Measurements from ENCODE around the gene ULK4.
A peak's percentile ranks its signal among the peaks of the same experiment; 100 is the strongest.
"Not testable (repeated sequence)": the region's sequence is repeated elsewhere in the genome, so short reads cannot be mapped to it uniquely, and the experiment has no call there.

Gene ULK4

GRCh38 chr3:41860489-41860888 lies 101.4 kb downstream of the ULK4 start:
- DNase-seq, result not testable (repeated sequence)

- no peak for DNase-seq
These were observed 106.9 kb downstream of the ULK4 start for GRCh38 chr3:41854956-41855355.

DNA sequence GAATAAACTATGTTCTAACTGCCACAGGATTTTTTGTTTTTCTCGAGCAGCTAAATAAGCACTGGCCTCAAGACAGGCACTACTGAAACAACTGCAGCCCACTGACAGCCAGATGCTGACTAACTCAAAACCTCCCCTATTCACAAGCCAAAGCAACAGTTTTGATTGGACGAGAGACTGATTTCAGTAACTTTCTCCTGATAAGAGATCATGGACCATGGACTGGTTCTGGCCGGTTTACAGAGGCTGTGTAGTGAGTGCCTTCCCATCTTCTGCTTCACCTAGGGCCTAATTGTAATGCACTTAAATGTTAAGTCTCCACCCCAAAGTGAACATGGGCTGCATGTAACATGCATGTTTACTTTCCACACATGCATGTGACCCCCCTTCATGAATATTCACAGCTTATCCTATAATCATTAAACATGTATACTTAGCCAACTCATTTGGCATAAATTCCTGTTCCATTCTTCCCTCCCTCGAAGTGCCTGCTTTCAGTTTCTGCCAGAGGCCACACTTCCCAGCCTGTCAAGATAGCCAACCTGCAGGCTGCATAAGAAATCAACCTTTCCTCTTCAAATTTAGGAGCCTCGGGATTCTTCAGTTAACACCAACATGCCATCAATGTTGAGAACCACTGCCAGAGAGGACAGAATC lies 108.2 kb downstream of the ULK4 start:
- no peak for DNase-seq

GRCh38 chr3:41848753-41849574 lies 112.9 kb downstream of the ULK4 start:
- peak in 1 of 2 donors; percentile 12 for DNase-seq

GRCh38 chr3:41847679-41848078 lies 114.2 kb downstream of the ULK4 start:
- no peak for DNase-seq

DNA sequence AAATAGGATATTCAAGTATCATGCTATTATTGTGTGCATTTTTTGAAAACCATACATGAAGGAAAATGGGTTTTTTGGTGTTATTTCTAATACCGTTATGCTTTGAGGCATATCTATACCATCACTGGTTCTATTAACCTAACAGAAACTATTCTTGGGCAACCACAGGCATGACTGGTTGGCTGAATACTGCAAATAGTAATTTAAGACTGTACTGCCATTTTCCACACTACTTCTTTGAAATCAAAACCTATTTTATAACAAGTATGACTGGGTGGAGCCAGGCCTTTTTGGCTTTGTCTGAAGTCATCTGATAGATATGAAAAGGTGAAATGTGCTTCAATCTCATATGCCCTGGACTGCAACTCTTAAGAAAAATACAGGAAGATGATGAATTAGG lies 115.1 kb downstream of the ULK4 start:
- DNase-seq, result no peak

DNA sequence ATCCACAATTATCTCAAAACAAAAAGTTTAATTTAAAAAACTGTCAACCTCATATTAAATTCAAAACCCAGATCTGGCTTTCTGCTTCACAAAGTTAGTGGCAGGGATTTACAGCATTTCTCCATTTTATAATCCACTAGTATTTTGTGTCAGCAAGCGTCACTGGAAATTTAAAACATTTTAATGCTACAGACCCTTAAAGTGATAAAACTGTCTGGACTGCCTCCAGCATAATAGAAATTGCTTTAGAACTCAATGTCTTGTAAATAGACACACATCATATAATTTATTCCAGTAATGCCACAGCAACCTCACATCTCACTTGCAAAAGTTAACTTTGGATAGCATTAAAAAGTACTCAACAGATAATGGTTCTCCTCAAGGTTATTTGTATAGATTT lies 116.1 kb downstream of the ULK4 start:
- no peak for DNase-seq

DNA sequence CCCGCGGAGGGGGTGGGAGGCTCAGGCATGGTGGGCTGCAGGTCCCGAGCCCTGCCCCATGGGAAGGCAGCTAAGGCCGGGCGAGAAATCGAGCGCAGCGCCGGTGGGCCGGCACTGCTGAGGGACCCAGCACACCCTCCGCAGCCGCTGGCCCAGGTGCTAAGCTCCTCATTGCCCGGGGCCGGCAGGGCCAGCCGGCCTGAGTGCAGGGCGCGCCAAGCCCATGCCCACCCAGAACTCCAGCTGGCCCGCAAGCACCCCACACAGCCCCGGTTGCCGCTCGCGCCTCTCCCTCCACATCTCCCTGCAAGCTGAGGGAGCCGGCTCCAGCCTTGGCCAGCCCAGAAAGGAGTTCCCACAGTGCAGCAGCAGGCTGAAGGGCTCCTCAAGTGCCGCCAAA lies 117.6 kb downstream of the ULK4 start:
- not testable (repeated sequence) for DNase-seq

GRCh38 chr3:41840936-41841668 lies 120.8 kb downstream of the ULK4 start:
- DNase-seq, result not testable (repeated sequence)

- DNase-seq, result peak in 1 of 2 donors; percentile 16
These were observed 125.4 kb downstream of the ULK4 start for GRCh38 chr3:41836360-41837134.

- no peak for DNase-seq
These were observed 128.3 kb downstream of the ULK4 start for GRCh38 chr3:41833628-41834027.

- DNase-seq, result no peak
These were observed 142.7 kb downstream of the ULK4 start for GRCh38 chr3:41819236-41819635.

- DNase-seq, result no peak
These were observed 153.3 kb downstream of the ULK4 start for GRCh38 chr3:41808618-41809017.

DNA sequence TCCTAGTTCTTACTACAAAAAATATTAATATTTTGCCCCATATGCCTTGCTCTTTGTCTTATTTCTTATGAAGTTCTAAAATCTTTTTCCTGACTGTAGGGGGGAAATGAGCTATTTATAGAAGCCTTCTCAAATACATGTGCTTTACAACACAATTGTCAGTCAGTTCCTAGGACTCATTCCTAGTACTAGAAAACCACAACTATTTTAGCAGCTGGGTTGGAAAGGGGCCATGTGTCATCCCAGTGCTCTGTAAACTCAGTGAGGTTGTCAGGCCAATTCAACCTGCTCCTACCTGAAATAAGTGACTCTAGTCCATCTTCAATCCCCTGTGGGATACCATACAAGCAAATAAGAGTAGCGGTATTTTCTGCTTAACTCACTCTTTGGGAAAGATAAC lies 153.8 kb downstream of the ULK4 start:
- no peak for DNase-seq

GRCh38 chr3:41794748-41795589 lies 166.9 kb downstream of the ULK4 start:
- no peak for DNase-seq

DNA sequence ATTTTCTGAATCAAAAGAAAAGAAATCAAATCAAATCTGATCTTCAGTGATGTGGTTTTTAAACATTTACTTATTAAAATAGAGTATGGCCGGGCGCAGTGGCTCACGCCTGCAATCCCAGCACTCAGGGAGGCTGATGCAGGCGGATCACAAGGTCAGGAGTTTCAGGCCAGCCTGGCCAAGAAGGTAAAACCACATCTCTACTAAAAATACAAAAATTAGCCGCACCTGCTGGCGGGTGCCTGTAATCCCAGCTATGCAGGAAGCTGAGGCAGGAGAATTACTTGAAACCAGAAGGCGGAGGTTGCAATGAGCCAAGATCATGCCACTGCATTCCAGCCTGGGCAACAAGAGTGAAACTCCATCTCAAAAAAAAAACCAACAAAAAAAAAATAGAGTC lies 169.1 kb downstream of the ULK4 start:
- DNase-seq, result no peak

GRCh38 chr3:41769106-41769505 lies 192.8 kb downstream of the ULK4 start:
- no peak for DNase-seq

GRCh38 chr3:41768363-41768762 lies 193.5 kb downstream of the ULK4 start:
- DNase-seq, result no peak

- not testable (repeated sequence) for DNase-seq
These were observed 199.0 kb downstream of the ULK4 start for GRCh38 chr3:41762867-41763266.

GRCh38 chr3:41753651-41754050 lies 208.3 kb downstream of the ULK4 start:
- DNase-seq, result no peak

DNA sequence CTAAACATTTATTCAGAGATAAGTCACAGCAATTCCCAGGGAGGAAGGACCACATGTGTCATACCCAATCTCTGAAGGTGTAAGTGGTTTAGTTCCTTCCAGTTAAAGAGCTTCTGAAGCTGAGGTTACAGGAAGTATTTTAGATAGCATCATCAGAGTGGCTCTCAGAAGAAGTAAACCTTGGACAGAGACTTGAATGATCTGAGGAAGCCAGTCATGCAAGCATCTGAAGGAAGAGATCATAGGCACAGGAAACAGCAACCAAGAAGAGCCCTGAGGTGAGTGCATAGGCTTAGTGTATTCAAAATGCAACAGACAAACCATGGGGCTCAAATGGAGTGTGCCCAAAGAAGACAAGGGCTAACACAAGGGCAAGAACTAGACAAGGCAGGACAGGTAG lies 210.3 kb downstream of the ULK4 start:
- no peak for DNase-seq

GRCh38 chr3:41749988-41750387 lies 211.9 kb downstream of the ULK4 start:
- no peak for DNase-seq

Data from stimulated activated CD4-positive, alpha-beta T cell treated with anti-CD3 and anti-CD28 coated beads, Interleukin-2, amount 100 ng/mL, for 24 hours (primary cell).